HEK293 (cell line): ENCODE measurements around the gene KRTDAP.

Experiments used
- KLF9 ChIP-seq: fragments of 450-650 bp; formaldehyde crosslinking; IDR thresholded peaks from 2 replicates; pipeline ENCODE4 v1.5.1; 2016; ENCODE audit warnings: missing biosample characterization, missing genetic modification characterization, low read depth
- ZNF707 ChIP-seq: fragments of 450-650 bp; formaldehyde crosslinking; IDR thresholded peaks from 2 replicates; pipeline ENCODE4 v1.5.1; 2016; ENCODE audit warnings: missing biosample characterization, missing genetic modification characterization
- ZNF776 ChIP-seq: fragments of 450-650 bp; formaldehyde crosslinking; IDR thresholded peaks from 2 replicates; pipeline ENCODE4 v1.5.0; 2017; ENCODE audit warnings: missing biosample characterization, missing genetic modification characterization, borderline replicate concordance
- TF ChIP-seq, protein P1 (sequence below): fragments of 450-650 bp; formaldehyde crosslinking; IDR thresholded peaks from 2 replicates; pipeline ENCODE4 v1.5.1; 2016; ENCODE audit warnings: missing biosample characterization, missing genetic modification characterization

- TF ChIP-seq ZNF707 (no peak), ZNF776 (tag by site-specific recombination) (no peak), KLF9 (tag by site-specific recombination) (no peak)
- TF ChIP-seq, protein P1, sequence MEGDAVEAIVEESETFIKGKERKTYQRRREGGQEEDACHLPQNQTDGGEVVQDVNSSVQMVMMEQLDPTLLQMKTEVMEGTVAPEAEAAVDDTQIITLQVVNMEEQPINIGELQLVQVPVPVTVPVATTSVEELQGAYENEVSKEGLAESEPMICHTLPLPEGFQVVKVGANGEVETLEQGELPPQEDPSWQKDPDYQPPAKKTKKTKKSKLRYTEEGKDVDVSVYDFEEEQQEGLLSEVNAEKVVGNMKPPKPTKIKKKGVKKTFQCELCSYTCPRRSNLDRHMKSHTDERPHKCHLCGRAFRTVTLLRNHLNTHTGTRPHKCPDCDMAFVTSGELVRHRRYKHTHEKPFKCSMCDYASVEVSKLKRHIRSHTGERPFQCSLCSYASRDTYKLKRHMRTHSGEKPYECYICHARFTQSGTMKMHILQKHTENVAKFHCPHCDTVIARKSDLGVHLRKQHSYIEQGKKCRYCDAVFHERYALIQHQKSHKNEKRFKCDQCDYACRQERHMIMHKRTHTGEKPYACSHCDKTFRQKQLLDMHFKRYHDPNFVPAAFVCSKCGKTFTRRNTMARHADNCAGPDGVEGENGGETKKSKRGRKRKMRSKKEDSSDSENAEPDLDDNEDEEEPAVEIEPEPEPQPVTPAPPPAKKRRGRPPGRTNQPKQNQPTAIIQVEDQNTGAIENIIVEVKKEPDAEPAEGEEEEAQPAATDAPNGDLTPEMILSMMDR, result no peak
These were observed 49.0 kb upstream of the KRTDAP start for GRCh38 chr19:35539314-35539713.
